ENCODE measurements around the gene BCKDHB.

Gene BCKDHB

GRCh38 chr6:80382811-80383210, 276.3 kb downstream of the BCKDHB start:
- no peaks in the 10 kb centered on the region for H3K27me3 ChIP-seq (ENCODE audit: control insufficient read depth, insufficient read depth, low read length)
- H3K27ac ChIP-seq (ENCODE audit: low read depth, low read length): no peak overlapping the region
- H3K4me3 ChIP-seq (ENCODE audit: low read length): no peak overlapping the region
- no peaks in the 10 kb centered on the region for H3K4me1 ChIP-seq (ENCODE audit: control insufficient read depth, insufficient read depth, low read length)
- H3K9ac ChIP-seq (ENCODE audit: low read length): no peak overlapping the region
- H3K36me3 ChIP-seq (ENCODE audit: control insufficient read depth, insufficient read depth, low read length): no peaks in the 10 kb centered on the region

GRCh38 chr6:80388507-80388906, 282.0 kb downstream of the BCKDHB start:
- Histone ChIP-seq H3K27ac (ENCODE audit: low read depth, low read length) (no peak overlapping the region), H3K36me3 (ENCODE audit: control insufficient read depth, insufficient read depth, low read length) (no peaks in the 10 kb centered on the region), H3K4me3 (ENCODE audit: low read length) (no peak overlapping the region), H3K27me3 (ENCODE audit: control insufficient read depth, insufficient read depth, low read length) (no peaks in the 10 kb centered on the region), H3K4me1 (ENCODE audit: control insufficient read depth, insufficient read depth, low read length) (no peaks in the 10 kb centered on the region), H3K9ac (ENCODE audit: low read length) (no peak overlapping the region)
